ENCODE data around the gene CD209.

The CD209 gene

DNA sequence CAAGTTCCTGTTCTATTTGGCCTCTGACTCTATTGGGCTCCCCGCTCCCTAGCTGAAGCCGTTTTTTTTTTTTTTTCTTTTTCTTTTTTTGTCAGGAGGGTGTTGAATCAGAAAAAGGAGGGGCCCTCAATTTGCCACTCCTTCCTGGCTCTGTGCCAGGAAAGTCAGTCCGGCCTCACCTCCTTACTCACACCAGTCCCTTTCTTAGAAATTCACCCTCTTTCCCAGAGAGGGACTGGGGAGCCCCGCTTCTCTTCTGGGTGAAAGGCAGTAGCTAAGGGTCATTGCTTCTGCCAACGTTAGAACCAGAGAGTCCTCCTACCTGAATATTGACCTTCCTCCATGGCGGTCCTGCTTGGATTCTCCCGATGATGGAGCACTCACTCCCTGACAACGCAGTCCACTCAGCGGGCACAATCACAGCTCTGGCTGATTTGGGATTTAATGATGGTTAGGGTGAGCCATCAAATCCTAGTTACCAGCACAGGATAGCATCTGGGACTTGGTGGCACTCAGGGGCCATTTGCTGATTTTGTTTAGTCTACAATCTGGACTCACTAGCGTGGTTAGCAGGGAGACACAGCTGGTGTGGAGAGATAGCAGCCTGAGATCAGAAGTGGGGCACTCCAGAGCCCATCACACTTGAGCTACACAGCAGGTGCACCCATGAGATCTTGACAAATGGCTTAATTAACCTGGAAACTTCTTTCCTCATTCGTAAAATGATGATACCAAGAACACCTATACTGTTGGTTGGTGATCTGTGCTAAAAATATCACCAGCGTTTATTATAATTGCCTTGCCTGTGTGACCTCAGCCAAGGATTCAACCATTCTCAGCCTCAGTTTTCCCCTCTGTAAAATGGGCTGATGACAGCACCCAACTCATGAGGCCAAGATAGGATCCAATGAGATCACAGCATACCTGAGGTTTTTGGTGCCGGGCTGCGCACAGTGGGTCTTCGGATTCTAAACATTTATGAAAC is 47.6 kb downstream of the CD209 start:
- TF ChIP-seq, protein P1, sequence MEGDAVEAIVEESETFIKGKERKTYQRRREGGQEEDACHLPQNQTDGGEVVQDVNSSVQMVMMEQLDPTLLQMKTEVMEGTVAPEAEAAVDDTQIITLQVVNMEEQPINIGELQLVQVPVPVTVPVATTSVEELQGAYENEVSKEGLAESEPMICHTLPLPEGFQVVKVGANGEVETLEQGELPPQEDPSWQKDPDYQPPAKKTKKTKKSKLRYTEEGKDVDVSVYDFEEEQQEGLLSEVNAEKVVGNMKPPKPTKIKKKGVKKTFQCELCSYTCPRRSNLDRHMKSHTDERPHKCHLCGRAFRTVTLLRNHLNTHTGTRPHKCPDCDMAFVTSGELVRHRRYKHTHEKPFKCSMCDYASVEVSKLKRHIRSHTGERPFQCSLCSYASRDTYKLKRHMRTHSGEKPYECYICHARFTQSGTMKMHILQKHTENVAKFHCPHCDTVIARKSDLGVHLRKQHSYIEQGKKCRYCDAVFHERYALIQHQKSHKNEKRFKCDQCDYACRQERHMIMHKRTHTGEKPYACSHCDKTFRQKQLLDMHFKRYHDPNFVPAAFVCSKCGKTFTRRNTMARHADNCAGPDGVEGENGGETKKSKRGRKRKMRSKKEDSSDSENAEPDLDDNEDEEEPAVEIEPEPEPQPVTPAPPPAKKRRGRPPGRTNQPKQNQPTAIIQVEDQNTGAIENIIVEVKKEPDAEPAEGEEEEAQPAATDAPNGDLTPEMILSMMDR (IDR thresholded peaks at IDR 0.05; ENCODE audit: control extremely low read depth, extremely low read depth, low read depth, missing control alignments), result no peak
- ChIA-PET CTCF (interaction anchor here (1.0 to 5.7 kb wide), 6 partner anchors 14 to 100 kb away, joined by 3 to 47 read pairs (median 4); partner anchors contain the start of gene TRAPPC5), POLR2A (interaction anchor here (0.8 to 1.1 kb wide), 2 partner anchors 12 to 25 kb away, joined by 3 to 9 read pairs; no protein-coding TSS in a partner anchor)
- no peak for DNase-seq (ENCODE audit: extremely low spot score)

DNA sequence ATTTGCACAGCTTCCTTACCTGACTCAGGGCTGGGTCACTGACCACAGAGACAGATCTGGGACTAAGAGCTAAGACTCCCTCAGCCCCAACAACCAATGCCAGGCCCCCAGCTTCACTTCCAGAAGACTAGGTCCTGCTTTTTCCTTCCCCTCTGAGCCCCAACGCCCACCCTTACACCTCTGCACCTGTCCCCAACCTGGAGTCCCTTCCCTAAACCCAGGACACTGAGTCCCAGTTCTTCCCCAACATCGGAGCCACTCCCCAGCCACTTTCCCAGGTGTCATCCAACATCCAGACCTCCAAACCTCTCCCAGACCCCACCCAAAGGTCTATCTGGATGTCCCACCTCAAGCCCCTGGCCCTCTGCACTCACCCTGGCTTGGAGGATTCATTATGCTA is 48.3 kb downstream of the CD209 start:
- POLR2A ChIA-PET, result interaction anchor here (0.8 to 1.5 kb wide), 4 partner anchors 11 to 101 kb away, joined by 3 to 9 read pairs (median 4); no protein-coding TSS in a partner anchor
- CTCF ChIA-PET, result interaction anchor here (0.8 to 5.7 kb wide), 6 partner anchors 13 to 105 kb away, joined by 3 to 47 read pairs (median 4); partner anchors contain the start of gene TRAPPC5
- TF ChIP-seq, protein P1 (IDR thresholded peaks at IDR 0.05; ENCODE audit: control extremely low read depth, extremely low read depth, low read depth, missing control alignments), result no peak
- DNase-seq (ENCODE audit: extremely low spot score), result no peak

DNA sequence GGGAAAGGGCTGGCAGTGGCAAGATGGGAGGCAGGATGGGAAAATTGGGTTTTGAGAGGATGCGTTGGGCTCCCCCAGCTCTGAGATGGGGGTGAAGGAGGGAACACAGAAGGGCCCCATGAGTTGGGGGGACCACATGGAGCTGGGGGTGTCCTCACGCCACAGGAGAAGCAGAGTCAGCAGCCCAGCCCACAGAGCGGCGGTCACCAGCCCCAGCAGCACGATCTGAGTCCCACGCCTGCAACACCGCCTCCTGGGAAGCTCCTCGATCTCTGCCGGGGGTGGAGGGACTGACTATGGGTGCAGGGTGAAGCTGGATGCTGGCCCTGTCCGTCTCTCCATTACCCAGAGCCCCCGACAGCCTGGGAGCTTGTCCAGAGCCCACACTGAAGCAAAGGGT is 48.8 kb downstream of the CD209 start:
- ChIA-PET CTCF (interaction anchor here (0.8 to 5.7 kb wide), 6 partner anchors 12 to 106 kb away, joined by 3 to 47 read pairs (median 4); partner anchors contain the start of gene TRAPPC5), POLR2A (interaction anchor here (0.8 to 1.5 kb wide), 3 partner anchors 12 to 101 kb away, joined by 3 to 9 read pairs (median 5); no protein-coding TSS in a partner anchor)
- no peak for DNase-seq (ENCODE audit: extremely low spot score)
- TF ChIP-seq, protein P1 (IDR thresholded peaks at IDR 0.05; ENCODE audit: control extremely low read depth, extremely low read depth, low read depth, missing control alignments), result no peak

DNA sequence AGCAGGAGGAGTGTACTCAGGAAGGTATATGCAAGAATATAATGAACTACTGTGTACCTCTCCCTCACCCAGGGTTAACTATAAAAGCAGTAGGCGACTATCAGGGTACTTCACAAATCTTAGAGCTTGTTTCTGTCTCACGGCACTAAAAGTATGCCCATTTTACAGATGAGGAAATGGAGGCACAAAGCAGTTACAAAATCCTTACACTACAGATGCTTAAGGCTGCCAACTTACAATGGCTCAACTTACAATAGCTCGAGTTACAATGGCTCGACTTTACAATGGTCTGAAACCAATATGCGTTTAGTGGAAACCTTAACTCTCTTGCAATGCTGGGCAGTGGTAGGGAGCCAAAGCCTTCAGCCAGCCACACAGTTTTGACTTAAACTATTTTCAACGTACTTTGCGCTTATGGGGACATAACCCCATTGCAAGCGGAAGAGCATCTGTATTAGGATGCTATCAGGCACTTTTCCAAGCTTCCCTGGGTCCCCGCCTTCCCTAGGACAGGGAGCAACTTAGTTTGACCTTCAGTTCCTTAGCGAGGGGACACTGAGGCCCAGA is 49.5 kb downstream of the CD209 start:
- ChIA-PET CTCF (interaction anchor here (1.1 to 5.7 kb wide), 5 partner anchors 17 to 154 kb away, joined by 3 to 47 read pairs (median 4); partner anchors contain the start of gene TRAPPC5), POLR2A (interaction anchor here (0.6 to 1.5 kb wide), 3 partner anchors 12 to 110 kb away, joined by 3 to 5 read pairs (median 3); no protein-coding TSS in a partner anchor)
- TF ChIP-seq, protein P1 (IDR thresholded peaks at IDR 0.05; ENCODE audit: control extremely low read depth, extremely low read depth, low read depth, missing control alignments), result no peak
- DNase-seq (ENCODE audit: extremely low spot score), result no peak

DNA sequence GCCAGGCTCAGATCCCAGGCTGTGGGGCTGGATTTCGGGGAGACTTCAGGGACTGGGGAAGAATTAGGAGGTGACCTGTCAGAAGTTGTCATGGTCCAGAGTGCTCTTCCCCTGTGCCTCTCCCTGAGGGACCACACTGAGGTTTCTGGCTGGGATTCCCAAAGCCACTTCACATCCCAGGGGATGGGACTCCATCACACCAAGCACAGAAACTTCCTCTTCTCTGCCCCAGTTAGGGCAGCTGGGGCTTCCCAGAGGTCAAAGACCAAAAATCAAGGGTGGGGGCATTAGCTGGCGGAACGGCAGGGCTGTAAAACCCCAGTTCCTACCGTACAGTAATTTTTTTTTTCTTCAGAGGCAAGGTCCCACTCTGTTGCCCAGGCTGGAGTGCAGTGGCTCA is 52.8 kb downstream of the CD209 start:
- DNase-seq (ENCODE audit: extremely low spot score), result no peak
- TF ChIP-seq, protein P1 (IDR thresholded peaks at IDR 0.05; ENCODE audit: control extremely low read depth, extremely low read depth, low read depth, missing control alignments), result no peak
- CTCF ChIA-PET, result interaction anchor here (1.4 to 2.1 kb wide), 2 partner anchors 13 to 106 kb away, joined by 5 to 9 read pairs; partner anchors contain the start of gene TRAPPC5
- POLR2A ChIA-PET, result no interaction called here
